GM12878 (cell line): Measurements from ENCODE around the gene PTPRD. TPM values are rescaled to one million over a fixed set of nuclear protein-coding genes. Genes with fewer than 3 reads are reported as not detected.

ENCODE experiments used
- ATAC-seq: fragments of 200-7000 bp; cut with Tn5 transposase; 3 replicates; pipeline ENCODE4 v1.9.1; 2020; ENCODE audit warnings: mild to moderate bottlenecking, moderate library complexity
- BruUV-seq: library from RNA; stranded (reverse); fragments of 400-500 nt; replicated peaks from 2 replicates; lab custom pipeline; 2021; lab: Mats Ljungman, UMichigan
- CTCF ChIA-PET: fragments of 300-600 bp; sonication (Branson Sonifier 250); formaldehyde crosslinking; extraction: SDS; loops from one replicate; lab custom pipeline; 2021; ENCODE audit warnings: inconsistent platforms; lab: Yijun Ruan, JAX
- POLR2A ChIA-PET: fragments of 350-600 bp; formaldehyde crosslinking; extraction: SDS; loops from one replicate; lab custom pipeline; 2021; ENCODE audit warnings: inconsistent platforms; lab: Charles Lee
- RAD21 ChIA-PET: fragments of 300-600 bp; sonication (Branson Sonifier 250); formaldehyde crosslinking; loops from one replicate; lab custom pipeline; 2023; ENCODE audit warnings: antibody characterized with exemption; ENCODE audit not compliant: unreplicated experiment; lab: Charles Lee
- SMC1A ChIA-PET: fragments of 300-600 bp; sonication (Branson Sonifier 250); formaldehyde crosslinking; loops from one replicate; lab custom pipeline; 2023; ENCODE audit not compliant: unreplicated experiment, uncharacterized antibody; lab: Charles Lee
- DNase-seq: peaks from one replicate; pipeline ENCODE4 v3.0.0-alpha.2; 2011; ENCODE audit warnings: low read depth, low spot score
- FAIRE-seq: peaks from 3 replicates; lab custom pipeline; 2011; peaks lifted over from hg19 to GRCh38; lab: Jason Lieb, UNC
- H2AFZ ChIP-seq: 2 replicates; pipeline ENCODE4 v1.6.0; 2011; ENCODE audit warnings: low read depth, low read length, control low read depth; ENCODE audit not compliant: control insufficient read depth
- H3K27ac ChIP-seq: 2 replicates; pipeline ENCODE4 v1.5.1; 2011; ENCODE audit warnings: control low read depth; ENCODE audit not compliant: control insufficient read depth, insufficient read depth
- H3K27me3 ChIP-seq, 2 experiments: replicated peaks in 1 of 2; 2 replicates each; pipeline versions ENCODE4 v1.6.0 to v1.6.1; 2011; ENCODE audit warnings: low read length in 1 of 2; ENCODE audit not compliant: control insufficient read depth in 2 of 2, insufficient read depth in 2 of 2
- H3K36me3 ChIP-seq, 2 experiments: 2 replicates each; pipeline ENCODE4 v1.5.1; 2011; ENCODE audit warnings: low read length in 1 of 2; ENCODE audit not compliant: control insufficient read depth in 2 of 2, insufficient read depth in 2 of 2
- H3K4me1 ChIP-seq: 2 replicates; pipeline ENCODE4 v1.6.1; 2011; ENCODE audit warnings: mild to moderate bottlenecking, low read length, moderate library complexity, mixed read lengths; ENCODE audit not compliant: control insufficient read depth, insufficient read depth
- H3K4me2 ChIP-seq: 2 replicates; pipeline ENCODE4 v1.6.0; 2011; ENCODE audit warnings: control low read depth; ENCODE audit not compliant: control insufficient read depth, insufficient read depth
- H3K4me3 ChIP-seq: fragments of 200-600 bp; sonication (generic); 2 replicates; pipeline ENCODE4 v1.5.1; 2016
- H3K79me2 ChIP-seq: 2 replicates; pipeline ENCODE4 v1.6.0; 2011; ENCODE audit warnings: low read length; ENCODE audit not compliant: control insufficient read depth, insufficient read depth
- H3K9ac ChIP-seq: 2 replicates; pipeline ENCODE4 v1.8.0; 2011; ENCODE audit warnings: low read length, control low read depth, mixed read lengths; ENCODE audit not compliant: control insufficient read depth, insufficient read depth
- H3K9me3 ChIP-seq: replicated peaks from 3 replicates; pipeline ENCODE4 v1.5.1; 2011; ENCODE audit warnings: mild to moderate bottlenecking, low read length; ENCODE audit not compliant: control insufficient read depth, insufficient read depth
- H4K20me1 ChIP-seq: 2 replicates; pipeline ENCODE4 v1.6.0; 2011; ENCODE audit not compliant: control insufficient read depth, insufficient read depth
- ESRRA ChIP-seq: IDR thresholded peaks from 2 replicates; pipeline ENCODE4 v1.6.1; 2012; ENCODE audit warnings: mild to moderate bottlenecking, low read length, improper control_type of control experiment
- HDGF ChIP-seq: fragments of 450-650 bp; IDR thresholded peaks from 2 replicates; pipeline ENCODE4 v1.6.1; 2016; ENCODE audit warnings: antibody characterized with exemption
- NBN ChIP-seq: fragments of 450-650 bp; IDR thresholded peaks from 2 replicates; pipeline ENCODE4 v1.6.1; 2016
- NFIC ChIP-seq: IDR thresholded peaks from 2 replicates; pipeline ENCODE4 v1.6.1; 2012; ENCODE audit warnings: low read depth, mild to moderate bottlenecking, inconsistent platforms, low read length, moderate library complexity
- NFYA ChIP-seq: IDR thresholded peaks from 2 replicates; pipeline ENCODE4 v1.6.1; 2011; ENCODE audit warnings: low read depth, mild to moderate bottlenecking, low read length, improper control_type of control experiment, borderline replicate concordance
- NR2C1 ChIP-seq: fragments of 450-650 bp; IDR thresholded peaks from 2 replicates; pipeline ENCODE4 v1.6.1; 2017; ENCODE audit warnings: antibody characterized with exemption, mild to moderate bottlenecking, moderate library complexity
- WGBS: methylation state at CpG from one replicate; pipeline ENCODE4 v1.1.6; 2016; ENCODE audit warnings: low lambda C conversion rate; ENCODE audit not compliant: insufficient replicate concordance, insufficient coverage; ENCODE audit errors: missing lambda C conversion rate; 5-methylcytosine and 5-hydroxymethylcytosine counted together
- in situ Hi-C: fragments of 300-500 bp; cut with MboI; formaldehyde crosslinking; loops from 9 replicates; pipeline ENCODE4 v1.14.3; 2018; ENCODE audit warnings: mixed read lengths
- intact Hi-C: fragments of 100-400 bp; cut with micrococcal nuclease; formaldehyde crosslinking; loops from one replicate; pipeline ENCODE4 v1.14.2; 2022; ENCODE audit not compliant: unreplicated experiment
- polyA plus RNA-seq, 11 experiments: library from polyadenylated mRNA; depleted of rRNA in 4 of 11; unstranded in 6 of 11; stranded (reverse) in 5 of 11; fragments of >200 nt; fragmentation: Nextera tagmentation in 4 of 11; fragmentation: Illumina TruSeq in 1 of 11; extraction: Ambion mirVana in 4 of 11; extraction: Trizol in 1 of 11; gene quantifications; 1 replicate in 1 of 11; 2 replicates in 10 of 11; pipeline versions ENCODE4 v1.2.1 to v1.2.3, GENCODE V29; 2011 to 2016; ENCODE audit warnings: inconsistent platforms in 2 of 11, missing spikeins in 2 of 11, low read depth in 1 of 11
- total RNA-seq, 4 experiments: library from RNA; depleted of rRNA in 3 of 4; stranded (reverse); fragments of >200 nt in 3 of 4; fragmentation: Illumina TruSeq in 1 of 4; extraction: Trizol in 1 of 4; gene quantifications; 2 replicates each; pipeline versions ENCODE4 v1.2.1 to v1.2.3, GENCODE V29; 2013 to 2021
- TF ChIP-seq, protein P1 (sequence below): fragments of 450-650 bp; IDR thresholded peaks from 2 replicates; pipeline ENCODE4 v1.6.1; 2017; ENCODE audit warnings: low read depth, mild to moderate bottlenecking, moderate library complexity
- TF ChIP-seq, protein P2 (sequence below): IDR thresholded peaks from 2 replicates; pipeline ENCODE4 v1.6.1; 2012; ENCODE audit warnings: low read length, inconsistent platforms

PTPRD gene
- total and polyA plus RNA-seq, 10 of the 15 experiments (the other 5 are each of a cell fraction or from before 2014, with no cell fraction given) = under 0.01 to 0.05 (median 0.01) TPM; not detected in 7

DNA sequence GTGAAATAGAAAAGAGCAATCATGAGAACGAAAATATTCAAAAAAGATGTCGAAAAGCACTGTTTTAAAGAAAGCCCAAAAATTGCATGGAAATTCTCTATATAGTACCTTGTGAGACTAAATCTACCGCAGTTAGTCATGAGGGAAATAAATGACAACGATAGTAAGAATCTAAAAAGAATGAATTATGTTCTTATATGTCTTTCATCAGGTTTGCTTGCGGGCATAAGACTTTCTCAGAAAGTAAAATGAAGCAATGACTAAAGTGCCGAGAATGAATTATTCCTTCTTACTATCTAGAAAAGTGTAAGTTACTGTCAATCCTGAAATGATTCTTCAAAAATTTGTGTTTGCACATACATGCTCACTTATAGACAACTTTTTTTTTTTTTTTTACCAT lies 26.4 kb downstream of the PTPRD start:
- CTCF ChIA-PET = no interaction called here
- DNase-seq = no peak
- Histone ChIP-seq H4K20me1 (no peaks in the 10 kb centered on the region), H3K9me3 (no peaks in the 10 kb centered on the region), H3K4me2 (no peak overlapping the region), H3K9ac (no peak overlapping the region), H3K27me3 (no peaks in the 10 kb centered on the region)
- 19% methylated on average over 6 of the region's 6 CpGs for WGBS
- POLR2A ChIA-PET = no interaction called here
- TF ChIP-seq, protein P1, sequence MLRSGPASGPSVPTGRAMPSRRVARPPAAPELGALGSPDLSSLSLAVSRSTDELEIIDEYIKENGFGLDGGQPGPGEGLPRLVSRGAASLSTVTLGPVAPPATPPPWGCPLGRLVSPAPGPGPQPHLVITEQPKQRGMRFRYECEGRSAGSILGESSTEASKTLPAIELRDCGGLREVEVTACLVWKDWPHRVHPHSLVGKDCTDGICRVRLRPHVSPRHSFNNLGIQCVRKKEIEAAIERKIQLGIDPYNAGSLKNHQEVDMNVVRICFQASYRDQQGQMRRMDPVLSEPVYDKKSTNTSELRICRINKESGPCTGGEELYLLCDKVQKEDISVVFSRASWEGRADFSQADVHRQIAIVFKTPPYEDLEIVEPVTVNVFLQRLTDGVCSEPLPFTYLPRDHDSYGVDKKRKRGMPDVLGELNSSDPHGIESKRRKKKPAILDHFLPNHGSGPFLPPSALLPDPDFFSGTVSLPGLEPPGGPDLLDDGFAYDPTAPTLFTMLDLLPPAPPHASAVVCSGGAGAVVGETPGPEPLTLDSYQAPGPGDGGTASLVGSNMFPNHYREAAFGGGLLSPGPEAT = no peak
- TF ChIP-seq, protein P2, sequence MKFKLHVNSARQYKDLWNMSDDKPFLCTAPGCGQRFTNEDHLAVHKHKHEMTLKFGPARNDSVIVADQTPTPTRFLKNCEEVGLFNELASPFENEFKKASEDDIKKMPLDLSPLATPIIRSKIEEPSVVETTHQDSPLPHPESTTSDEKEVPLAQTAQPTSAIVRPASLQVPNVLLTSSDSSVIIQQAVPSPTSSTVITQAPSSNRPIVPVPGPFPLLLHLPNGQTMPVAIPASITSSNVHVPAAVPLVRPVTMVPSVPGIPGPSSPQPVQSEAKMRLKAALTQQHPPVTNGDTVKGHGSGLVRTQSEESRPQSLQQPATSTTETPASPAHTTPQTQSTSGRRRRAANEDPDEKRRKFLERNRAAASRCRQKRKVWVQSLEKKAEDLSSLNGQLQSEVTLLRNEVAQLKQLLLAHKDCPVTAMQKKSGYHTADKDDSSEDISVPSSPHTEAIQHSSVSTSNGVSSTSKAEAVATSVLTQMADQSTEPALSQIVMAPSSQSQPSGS = no peak
- no peak for TF ChIP-seq HDGF
- no peak for TF ChIP-seq ESRRA
- no peak for TF ChIP-seq NBN
- no peak for TF ChIP-seq NFIC
- no peak for TF ChIP-seq NFYA
- TF ChIP-seq NR2C1 = no peak
- TF ChIP-seq, all 136 proteins: peak for 0
- no peak overlapping the region for H3K4me3 ChIP-seq
- ChIA-PET RAD21 (no interaction called here), SMC1A (no interaction called here)
- FAIRE-seq (no peak), ATAC-seq (no peak)
- H3K36me3 ChIP-seq = no peaks in the 10 kb centered on the region
- H2AFZ ChIP-seq = no peak overlapping the region
- intact Hi-C loops = no loop called here
- in situ Hi-C loops = no loop called here
- no peak overlapping the region for H3K27ac ChIP-seq
- H3K79me2 ChIP-seq = no peaks in the 10 kb centered on the region
- no TSS peak for BruUV-seq
- H3K4me1 ChIP-seq = no peaks in the 10 kb centered on the region
